Subcutaneous adipose tissue (tissue), 4 donors: ENCODE data around the gene NMRAL1. TPM values are rescaled to one million over a fixed set of nuclear protein-coding genes. Genes with fewer than 3 reads are reported as not detected.

Experiments used
- total RNA-seq, 4 donors: library from RNA; depleted of rRNA; stranded (reverse); fragments of >200 nt; gene quantifications; one replicate each; pipeline ENCODE4 v1.1.0, GENCODE V29; 2016
- TF ChIP-seq, protein P1 (sequence below): fragments of 450-650 bp; IDR thresholded peaks from one replicate; pipeline ENCODE4 v1.5.1; 2016; ENCODE audit warnings: low read depth, mild to moderate bottlenecking, control low read depth, antibody characterized with exemption, moderate library complexity

Gene NMRAL1
- total RNA-seq, 4 donors from 2014 or later, result 29.0 to 55.6 (median 42.1) TPM

DNA sequence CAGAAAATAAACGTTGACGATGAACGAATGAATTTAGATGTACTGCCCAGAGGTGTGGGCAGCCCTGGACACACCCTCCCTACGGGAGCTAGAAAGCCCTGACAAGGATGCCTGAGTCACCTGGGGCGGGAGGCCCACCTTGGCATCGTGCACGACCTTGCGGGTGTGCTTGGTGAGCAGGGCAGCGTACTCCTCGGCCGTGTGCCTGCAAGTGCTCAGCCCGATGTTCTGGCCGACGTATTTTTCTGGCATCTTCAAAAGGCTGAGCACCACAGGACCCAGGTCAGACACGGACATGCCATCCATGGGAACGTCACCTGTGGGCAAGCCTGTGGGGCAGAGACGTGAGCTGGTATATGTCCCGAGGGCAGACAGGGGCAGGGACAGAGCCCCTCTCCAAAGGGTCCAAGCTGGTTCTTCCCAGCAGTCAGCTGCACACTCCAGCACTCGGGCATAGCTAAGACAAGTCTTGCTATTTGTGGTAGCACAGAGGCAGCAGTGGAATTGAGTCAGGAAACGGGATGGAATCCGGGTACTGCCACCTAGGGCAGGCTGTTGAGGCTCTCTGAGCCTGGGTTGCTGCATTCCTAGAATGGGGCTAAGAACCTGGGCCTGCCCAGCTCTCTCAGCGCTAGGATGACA, 10.8 kb downstream of the NMRAL1 start:
- TF ChIP-seq, protein P1, sequence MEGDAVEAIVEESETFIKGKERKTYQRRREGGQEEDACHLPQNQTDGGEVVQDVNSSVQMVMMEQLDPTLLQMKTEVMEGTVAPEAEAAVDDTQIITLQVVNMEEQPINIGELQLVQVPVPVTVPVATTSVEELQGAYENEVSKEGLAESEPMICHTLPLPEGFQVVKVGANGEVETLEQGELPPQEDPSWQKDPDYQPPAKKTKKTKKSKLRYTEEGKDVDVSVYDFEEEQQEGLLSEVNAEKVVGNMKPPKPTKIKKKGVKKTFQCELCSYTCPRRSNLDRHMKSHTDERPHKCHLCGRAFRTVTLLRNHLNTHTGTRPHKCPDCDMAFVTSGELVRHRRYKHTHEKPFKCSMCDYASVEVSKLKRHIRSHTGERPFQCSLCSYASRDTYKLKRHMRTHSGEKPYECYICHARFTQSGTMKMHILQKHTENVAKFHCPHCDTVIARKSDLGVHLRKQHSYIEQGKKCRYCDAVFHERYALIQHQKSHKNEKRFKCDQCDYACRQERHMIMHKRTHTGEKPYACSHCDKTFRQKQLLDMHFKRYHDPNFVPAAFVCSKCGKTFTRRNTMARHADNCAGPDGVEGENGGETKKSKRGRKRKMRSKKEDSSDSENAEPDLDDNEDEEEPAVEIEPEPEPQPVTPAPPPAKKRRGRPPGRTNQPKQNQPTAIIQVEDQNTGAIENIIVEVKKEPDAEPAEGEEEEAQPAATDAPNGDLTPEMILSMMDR, result no peak

DNA sequence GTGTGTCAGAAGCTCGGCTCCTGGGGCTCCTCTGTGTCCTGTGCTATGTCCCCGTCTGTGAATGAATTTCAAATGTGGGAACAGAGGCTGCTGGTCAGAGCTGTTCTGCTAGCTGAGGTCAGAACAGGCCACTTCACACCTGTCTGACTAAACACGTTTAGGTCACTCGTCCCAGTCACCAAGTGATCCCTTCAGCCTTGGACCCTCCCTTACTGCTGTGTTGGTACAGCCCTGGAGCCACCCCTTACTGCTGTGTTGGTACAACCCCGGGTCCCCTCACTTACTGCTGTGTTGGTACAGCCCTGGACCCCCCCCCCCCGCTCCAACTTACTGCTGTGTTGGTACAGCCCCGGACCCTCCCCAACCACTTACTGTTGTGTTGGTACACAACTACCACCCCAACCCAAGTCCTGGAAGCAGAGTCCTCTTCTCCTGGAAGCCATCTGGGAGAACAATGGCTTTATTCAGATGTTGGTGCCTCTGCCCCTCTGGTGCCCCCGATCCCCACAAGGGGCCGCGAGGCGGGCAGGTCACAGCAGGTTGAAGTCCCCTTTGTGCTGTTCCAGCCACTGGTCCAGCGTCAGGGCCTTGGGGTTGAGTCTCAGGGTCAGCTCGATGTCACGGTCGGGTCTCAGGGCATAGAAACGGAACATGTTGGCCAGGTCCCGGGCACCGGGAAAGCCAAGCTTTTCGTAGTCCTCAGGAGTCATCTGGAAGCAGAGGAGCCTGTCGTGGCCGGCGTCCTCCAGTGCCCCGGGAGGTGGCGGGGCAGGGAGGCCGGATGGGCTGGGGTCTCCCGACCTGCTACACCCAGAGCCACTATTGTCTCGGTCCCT, 13.0 kb downstream of the NMRAL1 start:
- TF ChIP-seq, protein P1, result no peak

DNA sequence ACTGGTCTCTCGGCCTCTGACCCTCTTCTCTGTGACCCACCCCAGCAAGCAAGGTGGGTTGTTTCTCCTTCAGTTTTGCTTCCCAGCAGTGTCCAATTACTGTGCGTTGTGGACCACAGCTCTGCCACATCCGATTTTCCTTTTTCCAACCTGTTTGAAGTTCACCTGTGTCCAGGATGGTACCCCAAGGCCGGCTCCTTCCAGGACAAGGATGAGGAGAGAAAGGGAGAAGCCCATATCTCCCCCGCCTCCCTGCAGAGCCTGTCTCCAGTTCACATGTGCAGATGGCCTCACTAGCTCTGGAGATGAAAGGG, 13.5 kb downstream of the NMRAL1 start:
- TF ChIP-seq, protein P1, result no peak

DNA sequence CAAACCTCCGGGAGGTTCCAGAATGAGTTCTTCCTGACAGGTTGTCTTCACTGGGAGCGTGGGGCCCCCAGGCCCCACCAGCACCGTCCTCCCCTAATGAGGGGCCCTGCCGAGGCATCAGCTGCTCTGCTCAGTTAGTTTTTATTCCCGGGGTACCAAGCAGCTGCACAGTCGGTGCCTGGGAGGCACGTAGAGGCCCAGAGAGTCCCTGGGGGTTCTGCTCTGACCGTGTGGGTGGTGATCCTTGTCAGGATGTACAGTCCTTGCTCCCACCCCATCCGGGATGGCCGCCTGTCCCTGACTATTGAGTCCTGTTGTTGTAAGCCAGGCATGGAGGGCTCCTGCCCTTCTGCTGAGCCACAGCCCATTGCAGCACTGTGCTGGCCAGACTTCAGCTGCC, 18.5 kb downstream of the NMRAL1 start:
- TF ChIP-seq, protein P1, result no peak

DNA sequence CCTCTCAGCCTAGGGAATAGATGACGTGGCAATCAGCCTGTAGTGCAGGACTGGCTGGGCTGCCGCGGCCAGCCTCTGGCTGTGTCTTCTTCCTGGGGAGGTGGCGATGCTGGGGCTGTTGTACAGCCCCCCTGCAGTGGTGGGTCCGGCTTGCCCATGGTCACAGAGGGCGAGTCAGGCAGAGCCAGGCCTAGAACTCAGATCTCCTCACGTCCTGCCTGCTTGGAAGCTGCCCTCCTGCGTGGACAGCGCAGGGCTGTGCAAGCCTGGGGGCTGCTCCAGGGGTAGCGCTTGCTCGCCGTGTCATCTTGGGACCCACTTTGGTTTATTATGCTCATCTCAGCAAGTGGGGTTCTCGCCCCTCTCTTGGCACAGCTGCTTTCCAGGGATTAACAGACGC, 19.3 kb downstream of the NMRAL1 start:
- TF ChIP-seq, protein P1, result no peak

DNA sequence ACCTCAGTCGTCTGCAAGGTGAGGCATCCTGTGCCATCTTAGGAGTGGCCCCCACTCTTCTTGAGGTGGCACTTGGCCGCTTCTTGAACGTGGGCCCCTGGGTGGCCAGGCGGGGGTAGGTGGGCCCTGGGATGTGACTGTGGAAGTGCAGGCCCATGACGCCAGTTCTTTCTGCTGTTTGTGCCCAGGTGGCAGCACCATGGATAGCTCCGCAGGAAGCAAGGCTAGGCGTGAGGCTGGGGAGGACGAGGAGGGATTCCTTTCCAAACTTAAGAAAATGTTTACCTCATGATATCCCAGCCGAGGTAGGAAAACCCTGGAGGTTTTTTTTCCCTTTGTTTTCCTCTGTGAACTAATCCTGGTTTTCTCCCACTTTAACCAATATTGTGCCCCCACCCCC, 19.8 kb downstream of the NMRAL1 start:
- TF ChIP-seq, protein P1, result no peak

DNA sequence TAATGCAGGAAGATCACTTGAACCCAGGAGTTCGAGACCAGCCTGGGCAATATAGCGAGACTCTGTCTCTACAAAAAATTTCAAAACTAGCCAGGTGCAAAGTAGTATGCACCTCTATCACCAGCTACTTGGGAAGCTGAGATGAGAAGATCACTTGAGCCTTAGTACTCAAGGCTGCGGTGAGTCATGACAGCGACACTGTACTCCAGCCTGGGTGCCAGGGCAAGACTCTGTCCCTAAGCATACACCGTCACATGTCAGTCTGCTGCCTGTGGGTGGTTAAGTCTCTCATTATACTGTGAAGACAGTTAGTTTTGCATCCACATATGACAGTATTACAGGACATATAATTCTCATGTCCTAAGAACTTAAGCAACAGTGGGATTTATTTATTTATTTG, 21.8 kb downstream of the NMRAL1 start:
- TF ChIP-seq, protein P1, result no peak
